22Rv1 (cell line): ENCODE data around the gene ITGB4.

Experiments
- ZFX ChIP-seq: fragments of 450-650 bp; IDR thresholded peaks from 2 replicates; pipeline ENCODE4 v1.6.1; 2017; ENCODE audit warnings: antibody characterized with exemption, borderline replicate concordance
- TF ChIP-seq, protein P1 (sequence below): fragments of 450-650 bp; IDR thresholded peaks from 2 replicates; pipeline ENCODE4 v1.5.1; 2017; ENCODE audit warnings: mild to moderate bottlenecking

DNA sequence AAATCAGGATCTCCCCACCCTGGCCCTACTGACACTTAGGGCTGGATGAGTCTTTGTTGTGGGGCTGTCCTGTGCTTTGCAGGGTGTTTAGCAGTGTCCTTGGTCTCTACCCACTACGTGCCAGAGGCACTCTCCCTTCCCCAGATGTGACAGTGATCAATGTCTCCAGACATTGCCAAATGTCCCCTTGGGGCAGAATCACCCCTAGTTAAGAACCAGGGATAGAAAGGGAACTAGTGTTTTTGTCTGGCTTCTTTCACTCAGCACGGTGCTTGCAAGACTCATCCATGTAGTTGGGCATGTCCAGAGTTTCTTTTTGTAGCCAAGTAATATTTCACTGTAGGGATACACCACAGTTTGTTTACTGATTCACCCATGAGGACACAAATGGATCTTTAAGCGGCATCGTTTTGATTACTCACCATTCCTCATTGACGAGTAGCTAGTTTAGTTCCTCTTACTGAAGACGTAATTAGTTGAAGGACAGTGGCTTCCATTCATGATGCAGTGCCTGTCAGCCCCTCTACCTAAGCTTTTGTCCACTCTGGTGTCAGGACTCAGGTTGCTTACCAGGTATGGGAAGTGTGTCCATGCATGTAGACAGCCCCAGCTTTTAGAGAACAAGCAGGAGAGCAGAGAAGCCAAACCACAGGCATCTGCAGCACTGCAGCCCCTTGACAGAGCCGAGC is 26.0 kb upstream of the ITGB4 start:
- TF ChIP-seq, protein P1, sequence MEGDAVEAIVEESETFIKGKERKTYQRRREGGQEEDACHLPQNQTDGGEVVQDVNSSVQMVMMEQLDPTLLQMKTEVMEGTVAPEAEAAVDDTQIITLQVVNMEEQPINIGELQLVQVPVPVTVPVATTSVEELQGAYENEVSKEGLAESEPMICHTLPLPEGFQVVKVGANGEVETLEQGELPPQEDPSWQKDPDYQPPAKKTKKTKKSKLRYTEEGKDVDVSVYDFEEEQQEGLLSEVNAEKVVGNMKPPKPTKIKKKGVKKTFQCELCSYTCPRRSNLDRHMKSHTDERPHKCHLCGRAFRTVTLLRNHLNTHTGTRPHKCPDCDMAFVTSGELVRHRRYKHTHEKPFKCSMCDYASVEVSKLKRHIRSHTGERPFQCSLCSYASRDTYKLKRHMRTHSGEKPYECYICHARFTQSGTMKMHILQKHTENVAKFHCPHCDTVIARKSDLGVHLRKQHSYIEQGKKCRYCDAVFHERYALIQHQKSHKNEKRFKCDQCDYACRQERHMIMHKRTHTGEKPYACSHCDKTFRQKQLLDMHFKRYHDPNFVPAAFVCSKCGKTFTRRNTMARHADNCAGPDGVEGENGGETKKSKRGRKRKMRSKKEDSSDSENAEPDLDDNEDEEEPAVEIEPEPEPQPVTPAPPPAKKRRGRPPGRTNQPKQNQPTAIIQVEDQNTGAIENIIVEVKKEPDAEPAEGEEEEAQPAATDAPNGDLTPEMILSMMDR, result no peak
- no peak for TF ChIP-seq ZFX
